HS-5 (cell line): ENCODE data around the gene SLC25A40.
"Not testable (repeated sequence)": the region's sequence is repeated elsewhere in the genome, so short reads cannot be mapped to it uniquely, and the experiment has no call there.

Source experiments
- DNase-seq: peaks from one replicate; pipeline ENCODE4 v3.0.0-alpha.2; 2012; ENCODE audit warnings: low read depth

The SLC25A40 gene, protein sequence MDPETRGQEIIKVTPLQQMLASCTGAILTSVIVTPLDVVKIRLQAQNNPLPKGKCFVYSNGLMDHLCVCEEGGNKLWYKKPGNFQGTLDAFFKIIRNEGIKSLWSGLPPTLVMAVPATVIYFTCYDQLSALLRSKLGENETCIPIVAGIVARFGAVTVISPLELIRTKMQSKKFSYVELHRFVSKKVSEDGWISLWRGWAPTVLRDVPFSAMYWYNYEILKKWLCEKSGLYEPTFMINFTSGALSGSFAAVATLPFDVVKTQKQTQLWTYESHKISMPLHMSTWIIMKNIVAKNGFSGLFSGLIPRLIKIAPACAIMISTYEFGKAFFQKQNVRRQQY

DNA sequence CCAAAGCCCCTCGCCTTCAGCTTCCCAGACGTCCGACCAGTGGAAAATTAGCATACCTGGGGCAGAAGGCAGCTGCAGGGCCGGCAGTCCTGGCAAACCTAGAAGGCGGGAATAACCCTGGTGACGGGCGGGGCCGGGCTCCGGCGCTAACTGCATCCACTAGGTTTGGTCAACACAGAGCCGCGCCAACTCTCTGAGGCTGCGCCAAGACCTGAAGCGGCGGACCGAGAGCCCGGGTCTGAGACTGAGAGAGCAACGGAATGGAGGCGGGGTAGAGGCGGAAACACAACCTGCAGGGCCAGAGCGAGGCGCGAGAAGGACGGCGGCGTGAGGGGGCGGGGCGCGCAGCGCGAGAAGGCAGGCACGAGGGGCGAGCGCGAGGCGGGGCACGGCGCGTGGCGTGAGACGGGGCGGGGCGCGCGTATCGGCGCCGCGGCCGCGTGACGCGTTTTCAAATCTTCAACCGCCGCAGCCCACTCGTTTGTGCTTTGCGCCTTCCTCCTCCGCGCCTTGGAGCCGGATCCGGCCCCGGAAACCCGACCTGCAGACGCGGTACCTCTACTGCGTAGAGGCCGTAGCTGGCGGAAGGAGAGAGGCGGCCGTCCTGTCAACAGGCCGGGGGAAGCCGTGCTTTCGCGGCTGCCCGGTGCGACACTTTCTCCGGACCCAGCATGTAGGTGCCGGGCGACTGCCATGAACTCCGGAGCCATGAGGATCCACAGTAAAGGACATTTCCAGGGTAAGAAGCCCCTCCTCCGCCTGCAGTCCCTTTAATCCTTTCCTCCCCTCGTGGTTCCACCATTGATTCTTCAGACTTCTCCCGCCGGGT lies at the start of gene SLC25A40, which contains the start of gene DBF4:
TSS of gene SLC25A40 (minus strand) at position 321 of the 829 bp plus-strand sequence. CDS start 17,633 bp downstream, outside the sequence.
TSS of gene DBF4 (plus strand) at position 454 of the 829 bp plus-strand sequence. CDS start at position 694, 240 bp downstream.
- peak; percentile 88 for DNase-seq

DNA sequence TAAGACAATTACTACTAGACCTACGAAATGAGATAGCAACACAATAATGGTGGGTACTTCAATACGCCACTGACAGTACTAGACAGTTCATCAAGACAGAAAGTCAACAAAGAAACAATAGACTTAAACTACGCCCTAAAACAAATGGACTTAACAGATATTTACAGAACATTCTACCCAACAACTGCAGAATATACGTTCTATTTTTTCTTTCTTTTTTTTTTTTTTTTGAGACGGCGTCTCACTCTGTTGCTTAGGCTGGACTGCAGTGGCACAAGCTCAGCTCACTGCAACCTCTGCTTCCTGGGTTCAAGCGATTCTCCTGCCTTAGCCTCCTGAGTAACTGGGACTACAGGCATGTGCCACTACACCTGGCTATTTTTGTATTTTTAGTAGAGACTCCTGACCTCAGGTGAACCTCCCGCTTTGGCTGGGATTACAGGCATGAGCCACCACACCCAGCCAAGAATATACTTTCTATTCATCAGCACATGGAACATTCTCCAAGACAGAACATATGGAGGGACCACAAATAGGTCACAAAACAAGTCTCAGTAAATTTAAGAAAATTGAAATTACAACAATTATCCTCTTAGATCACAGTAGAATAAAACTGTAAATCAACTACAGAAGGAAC lies 46.7 kb upstream of the SLC25A40 start:
- DNase-seq = not testable (repeated sequence)

DNA sequence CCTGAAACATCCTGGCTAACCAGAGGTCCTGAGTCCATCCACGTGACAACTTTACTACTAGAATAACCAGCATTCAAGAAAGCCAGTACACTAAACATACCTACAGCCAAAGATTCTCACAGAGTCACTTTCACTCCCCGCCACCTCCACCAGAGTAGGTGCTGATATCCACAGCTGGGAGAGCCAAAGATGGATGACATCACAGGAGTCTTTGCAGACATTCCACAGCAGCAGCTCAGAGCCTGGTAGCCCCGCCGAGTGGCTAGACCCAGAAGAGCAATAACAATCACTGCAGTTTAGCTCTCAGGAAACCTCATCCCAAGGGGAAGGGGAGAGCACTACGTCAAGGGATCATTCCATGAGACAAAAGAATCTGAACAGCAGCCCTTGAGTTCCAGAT lies 44.4 kb upstream of the SLC25A40 start:
- no peak for DNase-seq

DNA sequence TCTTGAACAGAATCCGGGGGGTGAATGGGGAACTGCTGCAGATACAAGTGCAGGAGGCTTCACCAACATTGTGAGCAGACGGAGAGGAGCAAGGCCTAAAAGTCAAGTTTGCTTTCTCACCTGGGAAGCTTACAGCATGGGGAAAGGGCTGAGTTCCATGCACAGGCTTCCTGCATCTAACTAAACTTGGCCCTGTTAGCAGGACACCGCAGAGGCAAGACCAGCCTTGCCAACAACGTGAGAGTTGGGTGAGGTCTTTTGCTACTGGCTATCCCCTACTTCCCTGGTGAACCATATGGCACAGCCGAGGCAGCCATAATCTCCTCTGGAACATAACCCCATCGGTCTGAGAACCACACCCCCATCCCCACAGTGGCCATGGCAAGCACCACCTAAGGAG lies 43.7 kb upstream of the SLC25A40 start:
- DNase-seq = no peak

DNA sequence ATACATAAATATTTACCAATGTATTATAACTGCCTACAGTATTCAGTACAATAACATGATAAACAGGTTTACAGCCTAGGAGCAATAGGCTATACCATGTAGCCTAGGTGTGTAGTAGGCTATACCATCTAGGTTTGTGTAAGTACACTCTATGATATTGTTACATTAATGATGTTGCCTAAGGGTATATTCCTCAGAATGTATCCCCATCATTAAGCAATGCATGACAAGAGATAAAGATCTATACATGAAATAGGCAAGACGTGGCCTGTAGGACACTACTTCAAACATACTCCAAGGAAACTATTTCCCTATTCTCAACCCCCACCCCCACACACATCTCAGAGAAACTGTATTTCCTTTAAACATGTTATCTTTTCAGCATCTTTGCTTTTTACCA lies 42.6 kb upstream of the SLC25A40 start:
- no peak for DNase-seq

DNA sequence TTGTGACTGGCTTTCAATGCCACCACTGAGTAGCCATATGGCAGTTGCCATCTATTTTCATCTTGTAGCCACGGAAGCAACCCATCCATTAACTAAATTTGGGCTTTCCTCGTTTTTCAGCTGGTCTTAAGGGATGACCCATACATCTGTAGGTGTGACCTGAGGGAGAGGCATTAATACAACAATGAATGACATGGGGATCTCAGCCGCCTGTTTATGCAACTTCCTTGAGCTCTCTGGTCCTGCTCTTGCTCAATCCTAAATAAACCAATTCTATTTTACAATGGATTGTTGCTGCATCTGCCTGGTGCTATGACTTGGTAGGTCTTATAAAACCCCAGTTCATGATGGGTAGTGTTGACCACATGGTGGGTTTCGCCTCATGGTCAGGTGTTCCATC lies 36.0 kb upstream of the SLC25A40 start:
- no peak for DNase-seq

DNA sequence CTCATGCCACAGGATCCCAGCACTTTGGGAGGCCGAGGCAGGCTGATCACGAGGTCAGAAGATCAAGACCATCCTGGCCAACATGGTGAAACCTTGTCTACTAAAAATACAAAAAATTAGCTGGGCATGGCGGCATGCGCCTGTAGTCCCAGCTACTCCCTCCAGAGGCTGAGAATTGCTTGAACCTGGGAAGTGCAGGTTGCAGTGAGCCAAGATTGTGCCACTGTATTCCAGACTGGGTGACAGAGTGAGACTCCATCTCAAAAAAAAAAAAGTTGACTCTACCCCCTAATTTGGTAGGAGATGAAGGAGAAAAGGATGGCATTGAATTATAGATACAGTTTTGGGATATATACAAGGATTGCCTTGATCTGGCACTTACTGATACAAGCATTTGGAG lies 32.7 kb upstream of the SLC25A40 start:
- DNase-seq = not testable (repeated sequence)

DNA sequence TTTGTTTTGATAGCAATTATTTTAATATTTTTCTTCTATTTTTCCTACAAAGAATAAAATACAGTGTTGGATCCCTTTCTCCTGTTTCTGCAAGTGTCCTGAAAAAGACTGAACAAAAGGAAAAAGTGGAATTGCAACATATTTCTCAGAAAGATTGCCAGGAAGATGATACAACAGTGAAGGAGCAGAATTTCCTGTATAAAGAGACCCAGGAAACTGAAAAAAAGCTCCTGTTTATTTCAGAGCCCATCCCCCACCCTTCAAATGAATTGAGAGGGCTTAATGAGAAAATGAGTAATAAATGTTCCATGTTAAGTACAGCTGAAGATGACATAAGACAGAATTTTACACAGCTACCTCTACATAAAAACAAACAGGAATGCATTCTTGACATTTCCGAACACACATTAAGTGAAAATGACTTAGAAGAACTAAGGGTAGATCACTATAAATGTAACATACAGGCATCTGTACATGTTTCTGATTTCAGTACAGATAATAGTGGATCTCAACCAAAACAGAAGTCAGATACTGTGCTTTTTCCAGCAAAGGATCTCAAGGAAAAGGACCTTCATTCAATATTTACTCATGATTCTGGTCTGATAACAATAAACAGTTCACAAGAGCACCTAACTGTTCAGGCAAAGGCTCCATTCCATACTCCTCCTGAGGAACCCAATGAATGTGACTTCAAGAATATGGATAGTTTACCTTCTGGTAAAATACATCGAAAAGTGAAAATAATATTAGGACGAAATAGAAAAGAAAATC lies 31.2 kb upstream of the SLC25A40 start:
- DNase-seq = not testable (repeated sequence)

DNA sequence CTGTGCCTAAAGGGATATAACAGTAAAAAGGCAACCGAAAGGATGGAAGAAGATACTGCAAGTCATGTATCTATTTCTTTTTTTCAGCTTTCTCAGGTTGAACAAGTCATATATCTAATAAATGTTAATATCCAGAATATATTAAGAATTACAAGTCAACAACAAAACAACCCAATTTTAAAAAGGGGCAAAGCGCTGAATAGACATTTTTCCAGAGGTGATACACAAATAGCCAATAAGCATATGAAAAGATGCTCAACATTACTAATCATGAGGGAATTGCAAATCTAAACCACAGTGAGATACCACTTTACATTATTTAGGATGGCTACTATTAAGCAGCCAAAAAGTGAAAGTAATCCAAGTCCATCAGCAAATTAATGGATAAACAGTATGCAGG lies 23.1 kb upstream of the SLC25A40 start:
- no peak for DNase-seq

DNA sequence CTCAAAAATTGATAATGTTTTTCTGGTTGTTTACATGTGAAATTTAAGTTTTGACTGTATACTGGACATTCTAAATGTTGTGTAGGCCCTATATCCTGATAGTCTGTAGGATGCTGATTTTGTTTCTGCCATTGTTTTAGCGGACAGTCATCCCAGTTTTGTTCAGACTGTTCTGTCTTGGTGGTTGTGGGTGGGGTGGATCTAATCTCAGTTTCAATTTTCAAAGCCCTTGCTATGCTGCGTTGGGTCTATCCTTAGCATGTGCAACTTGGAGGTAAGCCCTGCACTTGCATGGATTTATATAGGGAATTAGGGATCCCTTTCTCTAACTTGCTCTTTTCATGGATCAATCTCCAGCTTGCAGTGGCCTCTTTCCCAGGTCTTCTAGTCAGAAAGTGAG lies 19.2 kb upstream of the SLC25A40 start:
- DNase-seq = no peak

DNA sequence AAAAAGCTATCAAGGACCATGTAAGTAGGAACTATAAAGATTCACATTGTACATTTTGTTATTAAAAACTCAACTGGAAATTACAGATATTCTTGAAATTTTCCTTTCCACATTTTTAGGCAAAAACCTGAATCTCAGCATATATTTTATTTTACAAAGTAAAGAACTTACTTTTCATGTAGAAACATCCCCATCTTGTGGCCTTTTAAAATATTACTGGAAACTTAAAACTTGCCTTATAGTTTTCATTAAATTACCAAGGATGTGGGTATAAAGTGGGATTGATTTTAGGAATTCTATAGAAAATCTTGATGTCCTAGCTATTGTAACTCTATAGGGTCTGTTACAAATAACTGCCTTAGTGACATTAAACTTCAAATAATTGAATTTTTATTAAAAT lies 10.7 kb upstream of the SLC25A40 start:
- no peak for DNase-seq

DNA sequence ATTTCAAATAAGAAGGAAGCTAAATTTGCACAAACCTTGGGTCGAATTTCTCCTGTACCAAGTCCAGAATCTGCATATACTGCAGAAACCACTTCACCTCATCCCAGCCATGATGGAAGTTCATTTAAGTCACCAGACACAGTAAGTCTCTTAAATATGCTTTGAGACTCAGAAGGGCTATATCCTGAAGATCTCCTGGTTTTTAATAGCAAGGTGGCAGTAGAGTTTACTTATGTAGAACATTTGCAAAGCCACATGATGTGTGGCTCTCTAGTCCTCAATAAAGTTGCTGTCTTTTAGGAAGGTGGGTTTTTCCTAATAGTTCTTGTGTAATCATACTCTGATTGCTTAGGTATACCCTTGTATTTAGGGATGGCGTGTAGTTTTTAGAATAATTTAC lies 8.9 kb upstream of the SLC25A40 start:
- no peak for DNase-seq

DNA sequence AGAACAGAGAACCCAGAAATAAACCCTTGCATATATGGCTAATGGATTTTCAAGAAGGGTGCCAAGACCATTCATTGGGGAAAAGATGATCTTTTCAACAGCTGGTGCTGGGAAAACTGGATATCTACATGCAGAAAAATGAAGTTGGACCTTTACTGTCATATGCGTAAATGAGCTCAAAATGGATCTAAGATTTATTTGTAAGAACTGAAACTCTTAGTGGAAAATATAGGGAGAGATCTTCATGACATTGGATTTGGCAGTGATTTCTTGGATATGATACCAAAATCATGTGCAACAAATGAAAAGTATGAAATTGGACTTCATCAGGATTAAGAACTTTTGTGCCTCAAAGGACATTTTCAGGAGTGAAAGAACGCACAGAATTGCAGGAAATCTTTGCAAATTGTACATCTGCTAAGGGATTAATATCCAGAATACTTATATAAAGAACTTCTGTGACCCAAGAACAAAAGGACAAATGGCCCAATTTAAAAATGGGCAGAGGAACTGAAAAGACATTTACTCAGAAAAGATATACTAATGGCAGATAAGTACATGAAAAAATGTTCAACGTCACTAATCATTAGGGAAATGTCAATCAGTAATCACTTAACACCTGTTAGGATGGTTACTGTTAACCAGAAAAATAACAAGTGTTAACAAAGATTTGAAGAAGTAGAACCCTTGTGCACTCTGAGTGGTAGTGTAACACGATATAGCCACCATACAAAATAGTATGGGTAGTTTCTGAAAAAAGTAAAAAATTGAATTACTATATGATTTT lies 6.2 kb upstream of the SLC25A40 start:
- no peak for DNase-seq

DNA sequence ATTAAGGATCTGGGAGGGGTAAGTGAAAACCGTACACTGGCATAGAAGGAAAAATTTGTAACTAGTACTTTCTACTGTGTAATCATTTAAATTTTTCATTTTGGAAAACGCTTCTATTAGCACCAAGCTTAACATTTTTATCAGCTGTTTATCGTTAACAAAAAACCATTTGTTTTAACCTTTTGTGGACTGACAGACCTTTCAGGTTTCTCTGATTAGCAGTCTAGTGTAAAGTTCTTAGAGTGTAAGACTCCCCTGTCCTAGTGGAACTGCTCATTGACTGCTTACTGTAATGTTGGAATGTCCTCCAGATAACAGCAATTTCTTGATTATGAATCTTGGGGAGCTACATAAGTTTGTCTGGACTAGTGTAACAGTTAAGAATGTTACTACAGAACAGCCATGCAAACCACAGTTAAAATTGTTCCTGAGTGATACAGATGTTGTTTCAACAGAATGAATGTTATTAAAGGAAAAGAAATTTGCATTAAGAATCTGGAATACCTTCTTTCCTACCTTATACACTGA lies 2.1 kb upstream of the SLC25A40 start:
- no peak for DNase-seq

DNA sequence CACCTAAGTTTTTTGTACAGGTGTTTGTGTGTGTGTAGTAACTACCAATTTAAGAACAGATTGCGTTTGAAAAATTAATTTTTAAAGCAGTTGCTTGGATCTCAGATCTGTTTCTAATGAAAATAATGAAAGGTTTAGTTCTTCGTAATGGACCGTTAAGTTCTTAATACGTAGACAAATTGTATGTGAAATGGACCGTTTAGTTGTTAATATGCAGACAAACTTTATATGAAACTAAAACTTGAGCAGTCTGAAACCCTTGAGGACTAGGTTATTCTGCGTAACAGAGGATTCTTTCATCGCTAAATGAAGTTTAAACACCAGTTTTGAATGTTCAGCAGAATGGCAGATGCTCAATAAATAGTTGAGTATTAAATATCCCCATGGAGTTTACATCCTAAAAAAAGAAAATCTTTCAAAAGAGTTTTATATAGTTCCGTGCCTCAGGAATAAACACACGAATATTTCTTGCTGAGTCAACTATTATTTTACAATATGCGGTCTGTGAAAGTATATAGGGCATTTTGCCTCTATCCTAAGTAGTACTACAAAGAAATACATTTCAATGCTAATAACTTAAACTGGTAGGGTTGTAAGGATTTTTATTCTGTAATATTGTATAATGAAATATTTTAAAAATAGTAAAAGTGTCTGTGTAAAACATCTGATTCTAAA lies 1.3 kb upstream of the SLC25A40 start:
- DNase-seq = no peak

DNA sequence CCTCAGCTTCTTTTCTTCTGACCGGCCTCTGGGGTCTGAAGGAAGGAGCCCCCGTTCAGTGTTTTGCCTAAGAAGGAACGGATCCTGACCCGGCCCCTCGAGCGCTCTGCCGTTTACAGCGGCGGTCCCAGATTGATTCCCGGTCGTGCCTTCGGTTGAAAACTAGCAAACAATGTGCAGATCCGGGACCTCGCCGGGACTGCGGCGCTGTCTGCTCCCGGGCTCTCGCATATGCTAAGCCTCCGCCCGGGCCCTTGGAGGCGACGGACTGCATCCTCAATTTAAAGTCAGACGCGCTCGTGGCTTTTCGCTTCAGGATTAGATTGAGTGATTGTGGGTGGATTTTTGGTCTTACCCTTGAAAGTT lies 692 bp upstream of the SLC25A40 start:
- no peak for DNase-seq

DNA sequence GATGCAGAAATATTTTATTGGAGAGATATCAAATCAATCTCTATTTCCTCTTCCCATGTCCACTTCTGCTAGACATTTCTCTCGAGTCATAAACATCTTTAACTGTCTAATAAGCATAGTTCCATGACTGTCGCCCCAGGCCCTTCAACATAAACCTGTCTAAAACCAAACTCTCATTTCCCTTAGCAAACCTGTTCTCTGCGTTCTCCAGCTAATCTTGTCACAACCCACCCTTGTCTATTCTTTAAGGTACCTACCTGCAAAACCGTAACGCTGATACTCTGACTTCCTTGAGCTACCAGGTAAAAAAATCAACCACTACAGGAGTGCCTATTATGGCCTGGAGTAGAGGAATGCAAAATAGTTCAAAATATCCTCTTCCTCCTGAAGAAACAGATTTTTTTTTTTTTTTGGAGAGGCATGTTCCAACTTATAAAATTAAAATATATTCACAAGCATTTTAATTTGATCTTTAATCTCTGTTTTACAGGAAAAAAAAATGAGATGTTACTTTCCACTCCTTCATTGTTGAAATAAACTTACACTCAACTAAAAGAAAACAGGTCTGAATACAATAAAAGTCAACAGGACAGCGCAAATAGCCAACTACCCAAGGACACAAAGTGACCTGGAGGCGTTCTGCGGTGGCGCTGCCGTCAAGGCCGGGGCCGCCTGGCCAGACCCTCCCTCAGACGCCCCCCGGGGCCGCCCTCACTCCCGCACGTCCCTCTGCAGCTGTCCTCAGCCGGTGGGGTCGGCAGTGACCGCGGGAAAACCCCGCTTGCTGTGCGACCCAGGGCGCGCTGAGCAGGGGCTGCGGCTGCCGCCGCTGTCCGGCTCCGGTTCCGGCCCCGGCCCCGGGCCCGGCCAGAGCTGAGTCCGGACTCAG lies 765 bp downstream of the SLC25A40 start:
- no peak for DNase-seq

DNA sequence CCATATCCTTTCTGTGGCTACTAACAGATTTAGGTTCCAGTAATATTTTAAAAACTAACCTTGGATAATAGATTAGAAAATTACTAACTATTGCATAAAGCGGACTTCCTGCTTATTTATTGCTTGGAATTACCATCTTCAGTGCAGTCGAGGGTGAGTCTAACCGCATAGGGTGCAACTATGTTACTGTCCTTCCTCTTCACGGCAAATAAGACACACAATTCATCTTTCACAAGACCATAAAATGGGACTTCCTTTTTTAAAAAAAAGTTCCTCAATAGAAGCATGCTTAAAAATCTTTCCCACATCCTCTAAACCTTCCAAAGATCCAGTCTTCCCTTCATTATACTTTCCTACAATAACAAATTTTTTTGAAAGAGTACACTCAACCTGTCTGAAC lies 2.1 kb downstream of the SLC25A40 start:
- no peak for DNase-seq

DNA sequence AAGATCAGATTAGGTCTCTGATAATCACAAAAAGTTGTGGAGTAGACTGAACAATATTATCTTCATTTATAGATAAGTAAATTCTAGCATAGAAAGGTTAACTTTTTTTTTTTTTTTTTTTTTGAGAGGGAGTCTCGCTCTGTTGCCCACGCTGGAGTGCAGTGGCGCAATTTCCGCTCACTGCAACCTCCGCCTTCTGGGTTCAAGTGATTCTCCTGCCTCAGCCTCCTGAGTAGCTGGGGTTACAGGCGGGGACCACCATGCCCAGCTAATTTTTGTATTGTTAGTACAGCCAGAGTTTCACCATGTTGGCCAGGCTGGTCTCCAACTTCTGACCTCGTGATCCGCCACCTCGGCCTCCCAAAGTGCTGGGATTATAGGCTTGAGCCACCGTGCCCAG lies 2.8 kb downstream of the SLC25A40 start:
- DNase-seq = not testable (repeated sequence)
